Ramos (cell line): Measurements from ENCODE around the gene PRKN.

ENCODE experiments used
- in situ Hi-C: fragments of 300-500 bp; cut with MboI; formaldehyde crosslinking; loops from one replicate; pipeline ENCODE4 v1.14.3; 2022; ENCODE audit warnings: low sequenced_read_pairs; ENCODE audit not compliant: unreplicated experiment

The PRKN gene

GRCh38 chr6:162727322-162728182 is at the start of gene PRKN, which contains the start of gene PACRG:
PRKN (minus strand) TSS chr6:162727766.
PACRG (plus strand) TSS chr6:162727974.
- in situ Hi-C loops = no loop called here

- in situ Hi-C loops = no loop called here
Measured at GRCh38 chr6:162777091-162777490, 49.5 kb upstream of the PRKN start.

- in situ Hi-C loops = no loop called here
Measured at GRCh38 chr6:162773996-162774395, 46.4 kb upstream of the PRKN start.

- in situ Hi-C loops = no loop called here
Measured at GRCh38 chr6:162772466-162772865, 44.9 kb upstream of the PRKN start.

GRCh38 chr6:162770955-162771354 is 43.4 kb upstream of the PRKN start:
- in situ Hi-C loops = no loop called here

- in situ Hi-C loops = no loop called here
Measured at GRCh38 chr6:162770136-162770535, 42.6 kb upstream of the PRKN start.

GRCh38 chr6:162753775-162754174 is 26.2 kb upstream of the PRKN start:
- in situ Hi-C loops = no loop called here

GRCh38 chr6:162751211-162751859 is 23.8 kb upstream of the PRKN start:
- in situ Hi-C loops = no loop called here

GRCh38 chr6:162750776-162751175 is 23.2 kb upstream of the PRKN start:
- in situ Hi-C loops = no loop called here

- in situ Hi-C loops = no loop called here
Measured at GRCh38 chr6:162736961-162737360, 9.4 kb upstream of the PRKN start.

GRCh38 chr6:162733489-162733888 is 5.9 kb upstream of the PRKN start:
- in situ Hi-C loops = no loop called here

- in situ Hi-C loops = no loop called here
Measured at GRCh38 chr6:162730502-162730901, 2.9 kb upstream of the PRKN start.

- in situ Hi-C loops = no loop called here
Measured at GRCh38 chr6:162728706-162729105, 1.1 kb upstream of the PRKN start.

GRCh38 chr6:162728197-162728596 is 631 bp upstream of the PRKN start:
- in situ Hi-C loops = no loop called here

GRCh38 chr6:162726947-162727321 is 632 bp downstream of the PRKN start:
- in situ Hi-C loops = no loop called here

GRCh38 chr6:162722633-162723032 is 4.9 kb downstream of the PRKN start:
- in situ Hi-C loops = no loop called here

- in situ Hi-C loops = no loop called here
Measured at GRCh38 chr6:162722226-162722625, 5.3 kb downstream of the PRKN start.

- in situ Hi-C loops = no loop called here
Measured at GRCh38 chr6:162721404-162721687, 6.2 kb downstream of the PRKN start.

GRCh38 chr6:162719528-162719927 is 8.0 kb downstream of the PRKN start:
- in situ Hi-C loops = no loop called here

GRCh38 chr6:162715601-162716000 is 12.0 kb downstream of the PRKN start:
- in situ Hi-C loops = no loop called here

- in situ Hi-C loops = no loop called here
Measured at GRCh38 chr6:162713974-162714780, 13.4 kb downstream of the PRKN start.
